A549 treated with Hydrocortisone at 1 μM for 4 hours (cell line): ENCODE measurements around the gene ASPM. TPM values are rescaled to one million over a fixed set of nuclear protein-coding genes. Genes with fewer than 3 reads are reported as not detected.

Source experiments
- total RNA-seq: library from RNA; stranded (reverse); fragments of 200-300 nt; extraction: Qiagen RNA extraction; gene quantifications from 5 replicates; pipeline ENCODE4 v1.2.3, GENCODE V29; 2022

ASPM gene, protein sequence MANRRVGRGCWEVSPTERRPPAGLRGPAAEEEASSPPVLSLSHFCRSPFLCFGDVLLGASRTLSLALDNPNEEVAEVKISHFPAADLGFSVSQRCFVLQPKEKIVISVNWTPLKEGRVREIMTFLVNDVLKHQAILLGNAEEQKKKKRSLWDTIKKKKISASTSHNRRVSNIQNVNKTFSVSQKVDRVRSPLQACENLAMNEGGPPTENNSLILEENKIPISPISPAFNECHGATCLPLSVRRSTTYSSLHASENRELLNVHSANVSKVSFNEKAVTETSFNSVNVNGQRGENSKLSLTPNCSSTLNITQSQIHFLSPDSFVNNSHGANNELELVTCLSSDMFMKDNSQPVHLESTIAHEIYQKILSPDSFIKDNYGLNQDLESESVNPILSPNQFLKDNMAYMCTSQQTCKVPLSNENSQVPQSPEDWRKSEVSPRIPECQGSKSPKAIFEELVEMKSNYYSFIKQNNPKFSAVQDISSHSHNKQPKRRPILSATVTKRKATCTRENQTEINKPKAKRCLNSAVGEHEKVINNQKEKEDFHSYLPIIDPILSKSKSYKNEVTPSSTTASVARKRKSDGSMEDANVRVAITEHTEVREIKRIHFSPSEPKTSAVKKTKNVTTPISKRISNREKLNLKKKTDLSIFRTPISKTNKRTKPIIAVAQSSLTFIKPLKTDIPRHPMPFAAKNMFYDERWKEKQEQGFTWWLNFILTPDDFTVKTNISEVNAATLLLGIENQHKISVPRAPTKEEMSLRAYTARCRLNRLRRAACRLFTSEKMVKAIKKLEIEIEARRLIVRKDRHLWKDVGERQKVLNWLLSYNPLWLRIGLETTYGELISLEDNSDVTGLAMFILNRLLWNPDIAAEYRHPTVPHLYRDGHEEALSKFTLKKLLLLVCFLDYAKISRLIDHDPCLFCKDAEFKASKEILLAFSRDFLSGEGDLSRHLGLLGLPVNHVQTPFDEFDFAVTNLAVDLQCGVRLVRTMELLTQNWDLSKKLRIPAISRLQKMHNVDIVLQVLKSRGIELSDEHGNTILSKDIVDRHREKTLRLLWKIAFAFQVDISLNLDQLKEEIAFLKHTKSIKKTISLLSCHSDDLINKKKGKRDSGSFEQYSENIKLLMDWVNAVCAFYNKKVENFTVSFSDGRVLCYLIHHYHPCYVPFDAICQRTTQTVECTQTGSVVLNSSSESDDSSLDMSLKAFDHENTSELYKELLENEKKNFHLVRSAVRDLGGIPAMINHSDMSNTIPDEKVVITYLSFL (N-terminal part only)
- 17.9 to 25.0 TPM (median 21.0 TPM) in 5 replicates for total RNA-seq

DNA sequence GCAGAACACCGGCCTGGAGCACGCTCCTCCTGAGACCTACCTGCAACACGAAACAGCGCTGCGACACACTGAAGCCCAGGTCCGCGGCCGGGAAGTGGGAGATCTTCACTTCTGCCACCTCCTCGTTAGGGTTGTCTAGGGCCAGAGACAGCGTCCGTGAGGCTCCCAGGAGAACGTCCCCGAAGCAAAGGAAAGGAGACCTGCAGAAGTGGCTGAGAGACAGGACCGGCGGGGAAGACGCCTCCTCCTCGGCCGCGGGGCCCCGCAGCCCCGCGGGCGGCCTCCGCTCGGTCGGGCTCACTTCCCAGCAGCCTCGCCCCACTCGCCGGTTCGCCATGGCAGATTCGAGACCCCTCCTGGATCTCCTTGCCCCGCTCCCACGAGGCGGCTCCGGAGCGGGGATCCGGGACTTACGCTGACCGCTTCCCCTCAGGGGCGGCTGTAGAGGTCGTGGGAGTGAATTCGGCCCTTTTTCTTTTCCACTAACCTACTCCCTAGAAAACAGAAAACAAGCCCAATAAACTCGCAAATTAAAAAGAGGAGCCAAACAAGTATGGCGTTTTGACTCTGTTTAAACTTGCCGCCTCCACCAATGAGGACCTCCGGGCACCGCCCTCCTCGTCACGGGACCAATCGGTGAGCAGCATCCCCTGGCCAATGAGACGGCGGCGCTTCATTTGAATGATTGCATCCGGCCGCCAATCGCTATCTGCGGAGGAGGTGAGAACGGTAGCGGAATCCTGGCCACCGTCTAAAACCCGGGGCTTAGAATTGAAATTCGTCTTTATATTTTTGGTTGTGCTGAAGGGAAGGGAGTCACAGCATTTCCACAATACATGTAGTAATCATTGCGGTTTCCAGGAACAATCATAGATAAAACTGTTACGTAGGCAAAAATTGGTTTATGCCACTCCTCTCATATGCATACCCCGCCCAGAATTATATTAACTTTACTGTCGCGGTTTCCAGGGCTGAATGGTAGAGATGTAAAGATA is at the start of gene ASPM:
ASPM (minus strand) TSS at position 569 of the 995 bp plus-strand sequence; CDS start at position 337, 232 bp downstream.

DNA sequence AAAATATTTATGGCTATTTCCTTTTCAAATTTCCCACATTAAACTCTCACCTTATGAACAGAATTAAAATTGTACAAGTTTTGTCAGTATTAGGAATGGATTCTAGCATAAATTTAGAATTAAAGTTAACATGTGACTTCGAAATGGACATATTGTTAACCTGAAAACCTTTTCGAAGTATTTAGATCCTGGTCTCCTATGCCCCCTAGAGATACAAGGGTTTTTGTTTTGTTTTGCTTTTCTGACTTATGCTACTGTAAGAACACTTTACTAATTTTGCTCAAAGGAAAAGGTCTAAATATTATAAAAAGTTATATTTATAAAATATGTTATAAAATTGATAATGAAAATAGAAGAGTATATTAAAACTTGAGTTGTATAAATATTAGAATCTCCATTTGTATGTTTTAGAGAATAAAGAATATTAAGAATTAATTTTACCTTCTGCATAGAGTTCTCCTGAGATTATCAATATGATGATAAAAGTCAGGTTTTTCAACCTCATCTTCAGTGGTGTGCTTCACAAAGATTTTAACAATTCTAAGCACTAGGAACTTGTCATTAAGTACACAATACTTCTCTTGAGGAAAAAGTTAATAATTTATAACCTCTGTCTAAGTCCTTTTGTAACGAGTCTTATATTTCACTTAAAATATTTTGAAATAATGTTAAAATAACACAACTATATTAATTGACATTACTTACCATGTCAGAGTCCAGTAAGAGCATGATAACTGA is 79.6 kb downstream of the ASPM start, which contains the start of gene F13B:
F13B (minus strand) TSS at position 542 of the 738 bp plus-strand sequence; CDS start at position 505, 37 bp downstream.

Other genes starting within 250 kb of the ASPM start
- gene CFHR2, start 202.9 kb downstream of the ASPM start, total RNA-seq, result not detected in 5 replicates
- not detected in 5 replicates for gene CFHR5, start 169.1 kb downstream of the ASPM start, total RNA-seq
- gene F13B, start 79.4 kb downstream of the ASPM start, total RNA-seq, result 0.05 to 0.08 TPM (median 0.07 TPM) in 5 replicates
- 1.9 to 4.0 TPM (median 3.1 TPM) in 5 replicates for gene ZBTB41, start 54.6 kb upstream of the ASPM start, total RNA-seq
- not detected in 5 replicates for gene CRB1, start 121.6 kb upstream of the ASPM start, total RNA-seq